GM19035 (cell line): ENCODE measurements around the gene LYPD3.
"Not testable (repeated sequence)": the region's sequence is repeated elsewhere in the genome, so short reads cannot be mapped to it uniquely, and the experiment has no call there.

ENCODE experiments used
- ATAC-seq: cut with Tn5 transposase; IDR thresholded peaks from one replicate; pipeline ENCODE4 v1.9.1; 2021; ENCODE audit not compliant: unreplicated experiment

Gene LYPD3

DNA sequence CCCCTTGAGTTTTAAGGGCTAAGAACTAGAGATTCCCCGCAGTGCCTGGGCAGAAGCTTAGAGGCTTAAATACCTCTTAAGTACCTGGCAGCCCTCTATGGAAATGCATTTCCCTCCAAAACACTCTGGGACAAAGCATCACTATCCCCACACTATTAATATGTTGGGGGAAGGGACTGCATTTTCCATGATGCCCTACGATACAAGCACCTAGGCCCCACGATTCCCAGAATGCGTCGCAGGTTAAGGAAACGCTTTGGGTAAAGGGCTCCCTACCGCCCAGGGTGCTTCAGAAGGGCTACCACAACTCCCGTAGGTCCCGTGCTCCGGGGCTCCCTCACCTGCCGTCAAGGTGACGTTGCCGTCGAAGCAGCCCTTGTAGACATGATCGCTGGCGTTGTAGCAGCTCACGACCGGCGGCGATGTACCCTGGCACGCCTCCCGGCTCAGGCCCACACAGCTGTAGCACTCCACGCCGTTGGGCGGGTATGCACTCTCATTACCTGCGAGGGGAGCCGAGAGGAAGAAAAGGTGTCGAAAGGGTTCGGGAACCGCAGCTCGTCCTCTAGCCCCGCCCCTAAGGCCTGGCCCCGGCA is 2.5 kb downstream of the LYPD3 start:
- ATAC-seq, result no peak

- ATAC-seq, result no peak
Measured at GRCh38 chr19:43462383-43462782, 3.0 kb downstream of the LYPD3 start.

GRCh38 chr19:43461303-43461702 is 4.1 kb downstream of the LYPD3 start:
- no peak for ATAC-seq

GRCh38 chr19:43460362-43461016 is 4.9 kb downstream of the LYPD3 start:
- ATAC-seq, result no peak

DNA sequence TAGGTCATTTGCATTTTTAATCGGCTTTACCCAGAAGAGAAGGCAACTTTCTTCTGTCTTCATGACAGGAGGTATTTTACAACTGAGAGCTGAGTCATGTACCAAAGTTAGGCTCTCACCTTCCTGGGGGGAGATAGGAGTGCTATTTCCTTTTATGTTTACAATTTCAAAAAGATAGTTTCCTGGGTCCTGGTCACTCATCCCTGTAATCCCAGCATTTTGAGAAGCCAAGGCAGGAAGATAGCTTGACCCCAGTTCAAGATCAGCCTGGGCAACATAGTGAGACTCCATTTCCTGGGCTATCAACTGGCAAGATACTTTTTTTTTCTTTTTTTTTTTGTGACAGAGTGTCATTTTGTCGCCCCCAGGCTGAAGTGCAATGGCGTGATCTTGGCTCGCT is 7.6 kb downstream of the LYPD3 start:
- ATAC-seq, result no peak

GRCh38 chr19:43455321-43456113 is 9.9 kb downstream of the LYPD3 start:
- no peak for ATAC-seq

DNA sequence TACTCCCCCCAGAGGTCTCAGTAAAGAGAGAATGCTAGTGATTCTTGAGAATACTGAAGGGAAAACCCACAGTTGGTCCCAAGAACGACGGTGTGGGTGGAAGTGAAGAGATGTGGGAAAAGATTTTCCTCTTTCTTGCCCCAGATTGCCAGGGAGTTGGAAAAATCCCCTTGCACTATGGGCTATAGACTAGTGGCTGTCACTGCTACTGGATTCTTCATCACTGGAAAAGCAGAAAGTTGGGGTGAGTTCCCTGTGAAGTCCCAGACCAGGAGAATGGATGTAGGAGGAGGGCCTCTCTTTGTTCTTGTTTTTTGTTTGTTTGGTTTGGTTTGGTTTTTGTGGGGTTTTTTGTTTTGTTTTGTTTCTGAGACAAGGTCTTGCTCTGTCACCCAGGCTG is 11.4 kb downstream of the LYPD3 start:
- no peak for ATAC-seq

GRCh38 chr19:43452582-43452981 is 12.8 kb downstream of the LYPD3 start:
- ATAC-seq, result no peak

DNA sequence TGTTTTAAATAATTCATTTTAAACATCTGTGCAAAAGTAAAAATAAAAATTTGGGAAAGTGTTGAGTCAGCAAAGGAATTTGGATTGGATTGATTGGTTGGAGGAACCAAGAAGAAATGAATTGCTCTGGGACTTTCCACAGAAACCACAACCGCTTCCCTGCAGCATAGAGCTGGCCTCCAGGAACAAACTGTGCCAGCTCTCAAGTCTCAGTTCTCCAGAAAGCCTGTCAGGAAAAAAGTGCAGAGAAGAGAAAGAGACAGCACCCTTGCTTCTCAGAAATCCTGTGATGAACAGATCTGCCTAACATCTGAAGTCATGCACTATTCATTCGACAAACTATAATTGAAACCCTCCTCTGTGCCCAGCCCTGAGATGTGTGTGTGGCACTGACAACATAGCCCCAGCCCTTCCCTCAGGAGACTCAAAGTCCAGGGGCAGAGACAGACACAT is 14.8 kb downstream of the LYPD3 start:
- ATAC-seq, result no peak

DNA sequence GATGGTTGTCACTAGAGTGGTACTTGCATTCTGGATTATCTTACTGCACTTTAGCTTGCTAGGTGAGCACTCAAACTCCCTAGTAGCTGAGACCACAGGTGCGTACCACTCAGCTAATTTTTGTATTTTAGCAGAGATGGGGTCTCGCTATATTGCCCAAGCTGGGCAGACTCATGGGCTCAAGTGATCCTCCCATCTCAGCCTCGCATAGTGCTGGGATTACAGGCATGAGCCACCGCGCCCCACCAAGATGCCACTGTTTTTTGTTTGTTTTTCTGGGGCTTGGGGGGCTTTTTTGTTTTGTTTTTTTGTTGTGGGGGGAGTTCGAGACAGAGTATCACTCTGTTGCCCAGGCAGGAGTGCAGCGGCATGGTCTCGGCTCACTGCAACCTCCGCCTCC is 17.8 kb downstream of the LYPD3 start:
- ATAC-seq, result no peak

GRCh38 chr19:43446746-43447489 is 18.5 kb downstream of the LYPD3 start:
- ATAC-seq, result no peak

- no peak for ATAC-seq
Measured at GRCh38 chr19:43445426-43445825, 20.0 kb downstream of the LYPD3 start.

GRCh38 chr19:43444531-43445287 is 20.7 kb downstream of the LYPD3 start:
- ATAC-seq, result no peak

GRCh38 chr19:43444091-43444490 is 21.3 kb downstream of the LYPD3 start:
- ATAC-seq, result not testable (repeated sequence)

DNA sequence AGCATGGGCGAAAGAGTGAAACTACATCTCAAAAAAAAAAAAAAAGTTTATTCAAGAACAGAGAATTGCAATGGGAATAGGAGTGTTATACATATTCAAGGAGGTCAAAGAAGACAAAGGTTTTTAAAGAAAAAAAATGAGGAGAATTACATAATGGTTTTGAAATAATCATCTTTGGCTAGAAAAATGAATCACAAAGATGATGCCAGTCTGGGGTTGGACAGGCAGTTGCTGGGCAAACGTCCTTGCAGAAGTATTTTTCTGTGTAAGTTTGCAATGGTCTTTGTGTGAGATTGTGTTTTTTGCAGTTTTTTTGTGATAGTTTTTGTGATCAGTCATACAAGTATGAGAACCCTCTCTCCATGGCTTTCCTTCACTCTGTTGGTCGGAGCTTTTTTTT is 23.7 kb downstream of the LYPD3 start:
- no peak for ATAC-seq

GRCh38 chr19:43439709-43440063 is 25.7 kb downstream of the LYPD3 start:
- no peak for ATAC-seq

DNA sequence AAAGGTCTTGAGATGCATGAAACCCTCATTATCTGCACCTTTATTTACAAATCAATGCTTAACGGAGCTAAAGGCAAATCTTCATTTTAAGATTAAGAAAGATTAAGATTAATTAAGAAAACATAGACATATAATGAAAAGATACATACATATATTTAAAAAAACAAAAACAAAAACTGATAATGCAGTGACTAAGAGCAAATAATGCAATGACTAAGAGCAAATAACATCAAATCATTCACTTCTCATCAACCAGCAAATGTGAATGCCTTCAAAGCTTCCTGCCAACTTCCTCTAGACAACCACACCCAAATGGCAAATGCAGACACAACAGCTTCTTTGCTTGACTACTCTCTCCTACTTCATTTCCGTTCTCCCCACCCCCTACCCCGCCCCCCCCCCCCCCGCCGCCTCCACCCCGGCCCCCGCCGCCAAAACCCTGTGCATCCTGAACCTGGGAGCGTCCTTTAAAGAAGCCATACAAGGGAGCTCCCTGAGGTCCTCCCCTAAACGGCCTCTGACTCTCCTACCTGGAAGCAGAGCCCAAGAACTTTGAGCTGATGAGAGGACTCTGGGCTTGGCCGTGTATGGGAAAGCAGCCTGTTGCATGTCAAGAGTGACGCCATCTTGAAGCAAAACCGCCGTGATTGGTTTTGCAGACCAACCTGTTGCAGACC is 26.2 kb downstream of the LYPD3 start:
- no peak for ATAC-seq

DNA sequence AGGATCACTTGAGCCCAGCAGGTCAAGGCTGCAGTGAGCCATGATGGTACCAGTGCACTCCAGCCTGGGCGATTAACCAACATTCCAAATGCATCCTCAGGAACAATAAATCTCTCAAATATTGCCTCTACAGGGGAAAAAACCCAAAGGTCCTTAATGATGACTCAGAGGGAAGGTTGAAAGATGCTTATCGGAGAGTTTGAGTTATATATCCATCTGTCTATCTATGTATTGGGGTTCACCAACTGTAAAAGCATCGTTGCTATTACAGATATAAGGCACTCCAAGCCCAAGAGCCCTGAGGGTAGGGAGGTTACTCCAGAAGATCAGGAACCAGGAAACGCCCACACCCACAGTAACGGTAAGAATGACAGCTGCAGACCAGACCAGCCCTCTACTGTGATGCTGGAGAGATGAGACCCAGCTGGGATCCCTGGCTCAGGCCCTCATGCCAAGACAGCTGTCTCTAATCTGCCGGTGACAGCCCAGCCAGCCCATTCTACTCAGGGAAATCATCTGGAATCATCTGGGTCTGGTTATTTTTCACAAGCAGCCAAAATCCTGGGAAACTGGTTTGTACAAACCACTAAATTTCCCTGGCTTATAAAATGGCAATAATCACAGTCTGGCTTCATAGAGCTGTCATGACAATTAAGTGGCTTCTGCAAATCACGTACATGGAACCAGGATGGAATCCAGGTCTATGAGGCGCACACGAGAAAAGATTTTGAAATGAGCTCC is 26.9 kb downstream of the LYPD3 start:
- ATAC-seq, result no peak

DNA sequence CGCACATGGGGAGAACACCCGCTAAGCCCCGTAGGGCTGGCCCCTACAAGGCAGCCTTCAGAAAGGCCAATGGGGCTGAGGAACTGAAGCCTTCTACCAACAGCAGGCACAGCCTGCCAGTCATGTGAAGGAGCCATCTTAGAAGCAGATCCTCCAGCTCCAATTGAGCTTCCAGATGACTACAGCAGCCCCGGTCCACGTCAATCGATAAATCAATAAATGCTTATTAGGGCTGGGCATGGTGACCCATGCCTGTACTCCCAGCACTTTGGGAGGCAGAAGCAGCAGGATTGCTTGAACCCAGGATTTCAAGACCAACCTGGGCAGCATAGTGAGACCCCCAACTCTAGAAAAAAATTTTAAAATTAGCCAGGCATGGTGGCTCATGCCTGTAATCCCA is 27.7 kb downstream of the LYPD3 start:
- no peak for ATAC-seq

DNA sequence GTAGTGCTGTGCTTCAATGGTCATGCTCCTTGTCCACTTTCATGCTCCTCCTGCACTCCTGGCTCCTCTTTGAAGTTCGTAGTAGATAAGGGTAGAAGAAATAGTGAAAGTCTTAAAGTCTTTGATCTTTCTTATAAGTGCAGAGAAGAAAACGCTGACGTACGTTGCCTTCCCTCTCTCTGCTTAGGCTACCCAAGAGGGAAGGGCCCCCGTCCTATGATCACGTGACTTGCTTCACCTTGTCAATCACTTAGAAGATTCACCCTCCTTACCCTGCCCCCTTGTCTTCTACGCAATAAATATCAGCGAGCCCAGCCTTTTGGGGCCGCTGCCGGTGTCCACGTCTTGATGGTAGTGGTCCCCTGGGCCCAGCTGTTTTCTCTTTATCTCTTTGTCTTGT is 28.1 kb downstream of the LYPD3 start:
- ATAC-seq, result not testable (repeated sequence)
